Endothelial cell of umbilical vein (primary cell): Measurements from ENCODE around the gene ECT2. TPM values are rescaled to one million over a fixed set of nuclear protein-coding genes. Genes with fewer than 3 reads are reported as not detected.

Source experiments
- BruUV-seq: library from RNA; stranded (reverse); fragments of 400-500 nt; replicated peaks from 2 replicates; lab custom pipeline; 2021; lab: Mats Ljungman, UMichigan
- CTCF ChIA-PET: fragments of 300-600, 350-600 bp; sonication (Branson Sonifier 250); formaldehyde crosslinking; loops from one replicate; lab custom pipeline; 2021; ENCODE audit warnings: antibody characterized with exemption, inconsistent platforms; lab: Charles Lee
- POLR2A ChIA-PET: fragments of 300-600, 350-600 bp; sonication (Branson Sonifier 250); formaldehyde crosslinking; loops from one replicate; lab custom pipeline; 2021; ENCODE audit warnings: antibody characterized with exemption, inconsistent platforms; lab: Charles Lee
- DNase-seq: peaks from one replicate; pipeline ENCODE4 v3.0.0-alpha.2; 2011; ENCODE audit warnings: low read depth, low spot score
- FAIRE-seq: peaks from 2 replicates; lab custom pipeline; 2011; peaks lifted over from hg19 to GRCh38; lab: Jason Lieb, UNC
- H2AFZ ChIP-seq: 2 replicates; pipeline ENCODE4 v1.6.0; 2012; ENCODE audit warnings: low read depth, low read length, control low read depth, inconsistent platforms
- H3K27ac ChIP-seq: 2 replicates; pipeline ENCODE4 v1.5.1; 2011; ENCODE audit warnings: low read depth, mild to moderate bottlenecking, control low read depth, low read length, moderate library complexity; ENCODE audit not compliant: insufficient read depth
- H3K27me3 ChIP-seq, 2 experiments: 2 replicates each; pipeline versions ENCODE4 v1.6.0 to v1.6.1; 2011; ENCODE audit warnings: low read length in 2 of 2, mixed read lengths in 1 of 2; ENCODE audit not compliant: control insufficient read depth in 2 of 2, insufficient read depth in 2 of 2
- H3K36me3 ChIP-seq, 2 experiments: 2 replicates in 1 of 2; 3 replicates in 1 of 2; pipeline ENCODE4 v1.5.1; 2011; ENCODE audit warnings: low read length in 2 of 2, mild to moderate bottlenecking in 1 of 2, moderate library complexity in 1 of 2; ENCODE audit not compliant: control insufficient read depth in 2 of 2, insufficient read depth in 2 of 2; ENCODE audit errors: extremely low read depth in 1 of 2
- H3K4me1 ChIP-seq: 3 replicates; pipeline ENCODE4 v1.5.1; 2011; ENCODE audit warnings: mild to moderate bottlenecking, low read length; ENCODE audit not compliant: control insufficient read depth, insufficient read depth; ENCODE audit errors: extremely low read depth
- H3K4me2 ChIP-seq: 2 replicates; pipeline ENCODE4 v1.6.1; 2011; ENCODE audit warnings: low read length, control low read depth, mixed read lengths; ENCODE audit not compliant: insufficient read depth
- H3K4me3 ChIP-seq, 3 experiments: fragments of 200-600 bp in 1 of 3; sonication (generic), shearing (Covaris generic) in 1 of 3; replicated peaks in 1 of 3; 2 replicates each; pipeline ENCODE4 v1.5.1; 2011 to 2016; ENCODE audit warnings: control low read depth in 3 of 3, low read length in 3 of 3, mild to moderate bottlenecking in 2 of 3, inconsistent platforms in 1 of 3, low read depth in 1 of 3, moderate library complexity in 1 of 3; ENCODE audit not compliant: insufficient read depth in 1 of 3
- H3K79me2 ChIP-seq: 2 replicates; pipeline ENCODE4 v1.6.0; 2012; ENCODE audit warnings: low read length, inconsistent platforms; ENCODE audit not compliant: control insufficient read depth, insufficient read depth
- H3K9ac ChIP-seq: replicated peaks from 2 replicates; pipeline ENCODE3; 2011; ENCODE audit warnings: low read length, control low read depth; ENCODE audit not compliant: insufficient read depth; ENCODE audit errors: extremely low read depth
- H3K9me1 ChIP-seq: replicated peaks from 3 replicates; pipeline ENCODE4 v1.6.0; 2011; ENCODE audit warnings: mild to moderate bottlenecking, low read length; ENCODE audit not compliant: control insufficient read depth, insufficient read depth; ENCODE audit errors: extremely low read depth
- H3K9me3 ChIP-seq: replicated peaks from 2 replicates; pipeline ENCODE4 v1.5.1; 2012; ENCODE audit warnings: low read length, inconsistent platforms; ENCODE audit not compliant: control insufficient read depth, insufficient read depth
- H4K20me1 ChIP-seq: replicated peaks from 2 replicates; pipeline ENCODE3; 2011; ENCODE audit warnings: mild to moderate bottlenecking, low read length; ENCODE audit not compliant: control insufficient read depth, insufficient read depth; ENCODE audit errors: extremely low read depth
- CTCF ChIP-seq, 2 donors: IDR thresholded peaks; 1 replicate in 1 of 2; 2 replicates in 1 of 2; pipeline ENCODE4 v1.5.1; 2011; ENCODE audit warnings: low read length in 2 of 2, mild to moderate bottlenecking in 2 of 2, moderate library complexity in 2 of 2, control low read depth in 1 of 2, inconsistent platforms in 1 of 2, low read depth in 1 of 2; ENCODE audit not compliant: insufficient read depth in 1 of 2; ENCODE audit errors: extremely low read depth in 1 of 2
- EZH2 ChIP-seq: IDR thresholded peaks from 2 replicates; pipeline ENCODE4 v1.6.1; 2012; ENCODE audit warnings: borderline replicate concordance, low read depth, mild to moderate bottlenecking, moderate library complexity, low read length, inconsistent platforms; ENCODE audit not compliant: severe bottlenecking
- GATA2 ChIP-seq: IDR thresholded peaks from 2 replicates; pipeline ENCODE4 v1.7.0; 2011; ENCODE audit warnings: low read depth, mild to moderate bottlenecking, moderate library complexity, mixed read lengths, low read length; ENCODE audit not compliant: insufficient read length, insufficient read depth
- JUN ChIP-seq: IDR thresholded peaks from 2 replicates; pipeline ENCODE4 v1.6.1; 2011; ENCODE audit warnings: borderline replicate concordance, low read depth; ENCODE audit not compliant: insufficient read length, insufficient read depth
- MAX ChIP-seq: IDR thresholded peaks from 2 replicates; pipeline ENCODE4 v1.6.1; 2011; ENCODE audit not compliant: insufficient read depth, insufficient read length
- POLR2AphosphoS5 ChIP-seq: IDR thresholded peaks from 2 replicates; pipeline ENCODE4 v1.6.1; 2012; ENCODE audit warnings: low read depth, mild to moderate bottlenecking, control low read depth, low read length, moderate library complexity; ENCODE audit not compliant: insufficient read depth
- dilution Hi-C: fragments of 300-500 bp; cut with MboI; formaldehyde crosslinking; loops from one replicate; pipeline ENCODE4 v1.15.0; 2019; ENCODE audit warnings: low sequenced_read_pairs; ENCODE audit not compliant: extremely low pct_ligation_motif_present
- intact Hi-C: fragments of 100-400 bp; cut with micrococcal nuclease; formaldehyde crosslinking; loops from one replicate; pipeline ENCODE4 v1.10.0; 2022
- polyA plus RNA-seq, 4 experiments: library from polyadenylated mRNA; depleted of rRNA in 3 of 4; stranded (reverse) in 3 of 4; unstranded in 1 of 4; fragments of >200 nt; gene quantifications; 2 replicates each; pipeline versions ENCODE4 v1.2.1 to v1.2.3, GENCODE V29; 2011 to 2012; ENCODE audit warnings: missing spikeins in 1 of 4
- total RNA-seq: library from RNA; stranded (reverse); gene quantifications from 2 replicates; pipeline ENCODE4 v1.2.3, GENCODE V29; 2021

The ECT2 gene
- total and polyA plus RNA-seq, 2 donors (not counting 3 experiments of a cell fraction or from before 2014, with no cell fraction given) = 10.3 to 47.5 TPM

GRCh38 chr3:172814738-172815137 lies 64.2 kb downstream of the ECT2 start:
- Histone ChIP-seq H3K4me1 (no peaks in the 10 kb centered on the region), H3K9me3 (no peaks in the 10 kb centered on the region), H3K4me3 (no peak overlapping the region), H3K27ac (no peak overlapping the region), H3K79me2 (no peaks in the 10 kb centered on the region), H3K27me3 (no peaks in the 10 kb centered on the region), H3K9me1 (no peaks in the 10 kb centered on the region), H2AFZ (no peak overlapping the region), H4K20me1 (no peaks in the 10 kb centered on the region), H3K9ac (no peak overlapping the region), H3K36me3 (peaks cover 0 to 17% of the 10 kb centered on the region in 2 experiments), H3K4me2 (no peak overlapping the region)
- no peak for DNase-seq
- no TSS peak for BruUV-seq
- dilution Hi-C loops (no loop called here), intact Hi-C loops (no loop called here)
- no peak for FAIRE-seq
- TF ChIP-seq GATA2 (no peak), CTCF (IDR thresholded peaks at IDR 0.05; ENCODE audit: extremely low read depth in 1 of 2, insufficient read depth in 1 of 2, low read depth in 1 of 2, low read length in 2 of 2) (no peak)
- CTCF ChIA-PET = interaction anchor here (0.6 kb wide), 1 partner anchor 232 kb away, joined by 3 read pairs; no protein-coding TSS in a partner anchor
- POLR2A ChIA-PET = no interaction called here

- no peak overlapping the region for H3K4me3 ChIP-seq
- no peaks in the 10 kb centered on the region for H3K9me1 ChIP-seq
- no peak overlapping the region for H3K9ac ChIP-seq
- TF ChIP-seq CTCF (IDR thresholded peaks at IDR 0.05; ENCODE audit: extremely low read depth in 1 of 2, insufficient read depth in 1 of 2, low read depth in 1 of 2, low read length in 2 of 2) (no peak), POLR2AphosphoS5 (no peak), MAX (no peak), EZH2 (no peak), JUN (no peak)
- H3K27ac ChIP-seq = no peak overlapping the region
- no peaks in the 10 kb centered on the region for H3K9me3 ChIP-seq
- no peaks in the 10 kb centered on the region for H4K20me1 ChIP-seq
- ChIA-PET POLR2A (no interaction called here), CTCF (no interaction called here)
- intact Hi-C loops (no loop called here), dilution Hi-C loops (no loop called here)
- FAIRE-seq (no peak), DNase-seq (no peak)
- H3K36me3 ChIP-seq = peaks cover 0 to 14% of the 10 kb centered on the region in 2 experiments
- no TSS peak for BruUV-seq
- H2AFZ ChIP-seq = no peak overlapping the region
- no peaks in the 10 kb centered on the region for H3K27me3 ChIP-seq
- H3K4me1 ChIP-seq = no peaks in the 10 kb centered on the region
- H3K4me2 ChIP-seq = no peak overlapping the region
- H3K79me2 ChIP-seq = no peaks in the 10 kb centered on the region
Measured at GRCh38 chr3:172815857-172816256, 65.3 kb downstream of the ECT2 start.
